HTR-8/SVneo (cell line): ENCODE results near the gene NAXD.

Experiments
- DNase-seq: peaks from one replicate; pipeline ENCODE4 v3.0.0; 2011; ENCODE audit warnings: low spot score, mixed read lengths; ENCODE audit not compliant: insufficient read length
- FAIRE-seq: peaks from 2 replicates; lab custom pipeline; 2011; peaks lifted over from hg19 to GRCh38; lab: Jason Lieb, UNC

The NAXD gene

DNA sequence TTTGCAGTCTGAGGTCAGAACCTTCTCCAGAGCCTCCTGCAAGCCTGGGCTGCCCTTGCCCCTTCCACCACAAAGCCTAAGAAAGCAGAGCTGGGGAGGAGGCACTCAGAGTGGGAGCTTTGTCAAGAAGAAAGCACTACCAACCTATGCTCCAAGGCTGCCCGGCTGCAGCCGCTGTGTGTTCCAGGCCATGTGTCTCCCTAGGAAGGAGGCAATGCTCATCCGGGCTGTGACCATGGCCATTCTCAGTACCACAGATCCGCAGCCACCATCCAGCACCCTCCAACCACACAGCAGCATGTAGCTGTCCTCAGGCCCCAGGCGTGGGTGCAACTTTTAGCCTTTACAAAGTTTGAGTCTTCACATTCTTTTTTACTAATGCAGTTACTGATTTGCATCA, 68.6 kb downstream of the NAXD start:
- FAIRE-seq (no peak), DNase-seq (no peak)

DNA sequence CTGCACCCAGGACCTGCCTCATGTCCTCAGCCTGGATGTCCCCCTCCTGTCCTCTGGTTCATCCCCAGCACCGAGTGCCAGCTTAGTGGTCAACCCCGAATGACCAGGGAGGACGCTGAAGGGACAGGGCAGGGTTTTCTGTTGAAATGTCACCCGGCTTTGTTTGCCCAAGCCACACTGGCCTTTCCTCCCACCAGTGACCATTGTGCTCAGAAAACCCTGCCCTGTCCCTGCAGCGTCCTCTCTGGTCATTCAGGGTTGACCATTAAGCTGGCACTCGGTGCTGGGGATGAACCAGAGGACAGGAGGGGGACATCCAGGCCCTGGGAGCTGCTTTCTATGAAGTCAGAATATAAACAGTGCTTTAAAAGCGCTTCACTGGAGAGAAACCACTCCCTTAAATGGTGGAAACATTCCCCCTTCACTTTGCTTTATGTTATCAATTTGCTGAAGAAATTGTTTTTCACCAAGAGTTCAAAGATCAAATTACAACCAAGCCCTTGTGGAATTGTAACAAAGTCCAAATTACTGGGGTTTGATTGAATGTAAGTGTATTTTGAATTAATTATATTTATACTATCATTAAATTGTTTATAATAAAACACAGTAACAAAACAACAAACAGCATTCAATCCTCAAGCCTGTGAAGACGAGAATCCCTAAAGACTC, 69.2 kb downstream of the NAXD start:
- FAIRE-seq, result no peak

DNA sequence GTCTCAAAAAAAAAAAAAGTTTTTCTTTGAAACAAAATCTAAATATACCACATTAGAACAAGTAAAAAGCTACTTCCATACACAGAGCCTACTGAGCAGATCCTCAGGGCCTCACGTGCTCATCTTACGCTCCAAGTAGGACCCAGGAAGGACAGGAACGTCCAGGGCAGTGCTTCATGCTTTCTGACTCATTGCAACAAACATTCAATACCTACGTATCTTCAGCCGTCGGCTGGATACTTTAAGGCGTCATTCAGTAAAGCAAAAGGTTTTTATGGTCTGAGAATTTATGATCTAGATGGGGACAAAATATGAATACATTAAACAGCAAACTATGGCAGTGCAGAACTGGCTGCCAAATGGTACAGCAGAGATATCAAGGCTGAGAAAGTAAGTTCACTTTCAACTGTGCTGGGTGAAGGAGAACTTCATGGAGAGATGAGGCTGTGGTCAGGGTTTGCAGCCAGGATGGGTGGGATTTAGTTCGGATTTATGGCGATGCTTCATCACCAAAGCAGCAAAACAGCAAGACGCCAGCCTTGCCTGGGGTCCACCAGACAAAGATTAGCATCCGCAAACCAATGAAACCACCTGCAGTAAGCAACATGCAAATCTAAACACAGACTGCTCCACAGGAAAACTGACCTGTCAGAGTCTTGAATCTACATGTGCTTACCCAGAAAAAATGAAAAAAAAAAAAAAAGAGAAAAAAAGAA, 70.1 kb downstream of the NAXD start:
- FAIRE-seq (peak; percentile 20), DNase-seq (peak; percentile 22)

More for the DNA sequence above, 69.2 kb downstream of the NAXD start:
- no peak for DNase-seq

DNA sequence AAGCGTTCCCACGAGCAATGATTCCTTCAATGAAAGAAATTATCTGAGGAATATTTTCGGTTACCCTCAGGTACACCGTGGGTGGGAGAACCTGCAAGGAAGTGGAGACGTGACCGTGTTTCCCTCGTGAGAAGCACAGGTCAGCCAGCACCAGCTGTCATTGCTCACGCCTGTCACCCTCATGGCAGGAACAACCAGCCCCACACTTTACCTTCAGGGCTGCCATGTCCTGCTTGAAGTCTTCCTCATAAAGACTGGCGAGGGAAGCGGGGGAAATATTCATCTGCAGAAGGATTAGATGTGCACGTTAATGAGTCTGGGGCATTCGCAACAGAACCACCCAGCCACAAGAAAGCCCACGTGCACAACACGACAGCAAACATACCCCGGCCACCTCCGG, 72.4 kb downstream of the NAXD start:
- FAIRE-seq, result no peak
- DNase-seq, result no peak

DNA sequence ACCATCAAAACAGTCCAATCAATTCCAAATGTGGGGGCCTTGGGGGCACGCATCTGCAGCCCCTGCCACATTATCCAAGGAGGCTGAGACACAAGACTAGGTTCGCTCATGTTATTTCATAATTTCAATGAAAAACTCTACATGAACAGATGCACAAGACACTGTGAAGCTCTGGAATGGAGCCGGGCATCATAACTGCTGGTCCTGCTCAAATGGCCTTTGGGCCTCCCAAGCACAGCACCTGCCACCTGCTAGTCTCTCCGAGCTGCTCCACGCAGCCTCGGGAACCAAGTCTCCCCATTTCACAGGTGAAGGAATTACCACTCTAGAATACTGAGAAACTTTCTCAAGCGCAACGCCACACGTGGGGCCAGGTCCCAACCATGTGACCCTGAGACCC, 73.7 kb downstream of the NAXD start:
- DNase-seq (no peak), FAIRE-seq (no peak)
